Keratinocyte (primary cell): Measurements from ENCODE around the gene JMJD7. TPM values are rescaled to one million over a fixed set of nuclear protein-coding genes. Genes with fewer than 3 reads are reported as not detected.

Experiments used
- DNase-seq: peaks from one replicate; pipeline ENCODE4 v3.0.0-alpha.2; 2011; ENCODE audit warnings: low read depth, missing footprints, low spot score
- FAIRE-seq: peaks from 2 replicates; lab custom pipeline; 2011; peaks lifted over from hg19 to GRCh38; lab: Jason Lieb, UNC
- H2AFZ ChIP-seq: 2 replicates; pipeline ENCODE4 v1.6.0; 2012; ENCODE audit warnings: low read length, control low read depth, inconsistent platforms; ENCODE audit not compliant: control insufficient read depth
- H3K27ac ChIP-seq: 2 replicates; pipeline ENCODE4 v1.5.1; 2011; ENCODE audit warnings: low read length; ENCODE audit not compliant: control insufficient read depth, insufficient read depth
- H3K27me3 ChIP-seq: 3 replicates; pipeline ENCODE4 v1.6.0; 2011; ENCODE audit warnings: low read length; ENCODE audit not compliant: control insufficient read depth, insufficient read depth; ENCODE audit errors: extremely low read depth
- H3K36me3 ChIP-seq, 2 experiments: 2 replicates in 1 of 2; 3 replicates in 1 of 2; pipeline ENCODE4 v1.5.1; 2011; ENCODE audit warnings: low read length in 2 of 2, mild to moderate bottlenecking in 1 of 2; ENCODE audit not compliant: control insufficient read depth in 2 of 2, insufficient read depth in 2 of 2; ENCODE audit errors: extremely low read depth in 1 of 2
- H3K4me1 ChIP-seq: 3 replicates; pipeline ENCODE4 v1.5.1; 2011; ENCODE audit warnings: low read length; ENCODE audit not compliant: control insufficient read depth, insufficient read depth; ENCODE audit errors: extremely low read depth
- H3K4me2 ChIP-seq: 3 replicates; pipeline ENCODE4 v1.6.0; 2011; ENCODE audit warnings: low read depth, low read length; ENCODE audit not compliant: control insufficient read depth, insufficient read depth; ENCODE audit errors: extremely low read depth
- H3K4me3 ChIP-seq, 3 experiments: fragments of 200-600 bp in 1 of 3; sonication (generic) in 1 of 3; 2 replicates in 2 of 3; 3 replicates in 1 of 3; pipeline ENCODE4 v1.5.1; 2011 to 2016; ENCODE audit warnings: low read length in 3 of 3, mild to moderate bottlenecking in 3 of 3, control low read depth in 2 of 3, inconsistent platforms in 1 of 3, low read depth in 1 of 3, mixed read lengths in 1 of 3, mixed run types in 1 of 3, moderate library complexity in 1 of 3; ENCODE audit not compliant: control insufficient read depth in 2 of 3, insufficient read depth in 2 of 3; ENCODE audit errors: extremely low read depth in 1 of 3
- H3K79me2 ChIP-seq: 2 replicates; pipeline ENCODE4 v1.6.0; 2012; ENCODE audit warnings: low read length; ENCODE audit not compliant: control insufficient read depth, insufficient read depth
- H3K9ac ChIP-seq: 3 replicates; pipeline ENCODE4 v1.6.0; 2011; ENCODE audit warnings: low read length; ENCODE audit not compliant: control insufficient read depth, insufficient read depth; ENCODE audit errors: extremely low read depth
- H3K9me1 ChIP-seq: 3 replicates; pipeline ENCODE4 v1.6.0; 2011; ENCODE audit warnings: low read length; ENCODE audit not compliant: control insufficient read depth, insufficient read depth; ENCODE audit errors: extremely low read depth
- H3K9me3 ChIP-seq: 2 replicates; pipeline ENCODE4 v1.5.1; 2012; ENCODE audit warnings: low read depth, low read length; ENCODE audit not compliant: control insufficient read depth
- H4K20me1 ChIP-seq: 3 replicates; pipeline ENCODE4 v1.6.0; 2011; ENCODE audit warnings: low read length; ENCODE audit not compliant: control insufficient read depth, insufficient read depth; ENCODE audit errors: extremely low read depth
- EZH2 ChIP-seq: IDR thresholded peaks from one replicate; pipeline ENCODE4 v1.6.1; 2012; ENCODE audit warnings: inconsistent platforms, mild to moderate bottlenecking, low read length, moderate library complexity
- dilution Hi-C: fragments of 300-500 bp; cut with MboI; formaldehyde crosslinking; loops from one replicate; pipeline ENCODE4 v1.7.0; 2020; ENCODE audit warnings: low sequenced_read_pairs; ENCODE audit not compliant: extremely low pct_ligation_motif_present
- polyA plus RNA-seq, 5 experiments: library from polyadenylated mRNA; depleted of rRNA in 3 of 5; stranded (reverse) in 3 of 5; stranded (forward) in 1 of 5; unstranded in 1 of 5; fragments of >200 nt; gene quantifications; 1 replicate in 1 of 5; 2 replicates in 3 of 5; 3 replicates in 1 of 5; pipeline versions ENCODE4 v1.2.1 to v1.2.3, GENCODE V29; 2011 to 2012; ENCODE audit warnings: missing spikeins in 2 of 5, low read depth in 1 of 5, low replicate concordance in 1 of 5
- TF ChIP-seq, protein P1 (sequence below), 3 experiments: IDR thresholded peaks in 1 of 3; conservative IDR thresholded peaks in 1 of 3; optimal IDR thresholded peaks in 1 of 3; 2 replicates in 2 of 3; 3 replicates in 1 of 3; pipeline versions ENCODE3 to v1.5.1; 2011; ENCODE audit warnings: low read length in 3 of 3, mild to moderate bottlenecking in 3 of 3, moderate library complexity in 2 of 3, control low read depth in 1 of 3, inconsistent platforms in 1 of 3; ENCODE audit not compliant: insufficient read depth in 2 of 3; ENCODE audit errors: extremely low read depth in 1 of 3

The JMJD7 gene
- polyA plus RNA-seq, 1 donor (not counting 4 experiments of a cell fraction or from before 2014, with no cell fraction given), result 8.2 TPM

- DNase-seq, result no peak
- Histone ChIP-seq H3K4me1 (peaks cover 17% of the 10 kb centered on the region), H2AFZ (no peak overlapping the region), H3K9me1 (no peaks in the 10 kb centered on the region), H3K79me2 (no peaks in the 10 kb centered on the region), H3K4me2 (no peak overlapping the region), H3K36me3 (no peaks in the 10 kb centered on the region), H3K9ac (no peak overlapping the region), H3K27ac (no peak overlapping the region), H3K27me3 (peaks cover 16% of the 10 kb centered on the region), H4K20me1 (no peaks in the 10 kb centered on the region), H3K4me3 (no peak overlapping the region), H3K9me3 (no peaks in the 10 kb centered on the region)
- dilution Hi-C loops, result no loop called here
- FAIRE-seq, result no peak
- TF ChIP-seq, protein P1, sequence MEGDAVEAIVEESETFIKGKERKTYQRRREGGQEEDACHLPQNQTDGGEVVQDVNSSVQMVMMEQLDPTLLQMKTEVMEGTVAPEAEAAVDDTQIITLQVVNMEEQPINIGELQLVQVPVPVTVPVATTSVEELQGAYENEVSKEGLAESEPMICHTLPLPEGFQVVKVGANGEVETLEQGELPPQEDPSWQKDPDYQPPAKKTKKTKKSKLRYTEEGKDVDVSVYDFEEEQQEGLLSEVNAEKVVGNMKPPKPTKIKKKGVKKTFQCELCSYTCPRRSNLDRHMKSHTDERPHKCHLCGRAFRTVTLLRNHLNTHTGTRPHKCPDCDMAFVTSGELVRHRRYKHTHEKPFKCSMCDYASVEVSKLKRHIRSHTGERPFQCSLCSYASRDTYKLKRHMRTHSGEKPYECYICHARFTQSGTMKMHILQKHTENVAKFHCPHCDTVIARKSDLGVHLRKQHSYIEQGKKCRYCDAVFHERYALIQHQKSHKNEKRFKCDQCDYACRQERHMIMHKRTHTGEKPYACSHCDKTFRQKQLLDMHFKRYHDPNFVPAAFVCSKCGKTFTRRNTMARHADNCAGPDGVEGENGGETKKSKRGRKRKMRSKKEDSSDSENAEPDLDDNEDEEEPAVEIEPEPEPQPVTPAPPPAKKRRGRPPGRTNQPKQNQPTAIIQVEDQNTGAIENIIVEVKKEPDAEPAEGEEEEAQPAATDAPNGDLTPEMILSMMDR (optimal IDR thresholded peaks at IDR 0.05 in 1 of 3, IDR thresholded peaks at IDR 0.05 in 1 of 3, conservative IDR thresholded peaks at IDR 0.05 in 1 of 3; ENCODE audit: extremely low read depth in 1 of 3, insufficient read depth in 2 of 3, low read length in 3 of 3), result no peak
- no peak for TF ChIP-seq EZH2
Measured at GRCh38 chr15:41853831-41854230, 25.9 kb downstream of the JMJD7 start.

- H3K4me2 ChIP-seq, result no peak overlapping the region
- TF ChIP-seq, protein P1 (optimal IDR thresholded peaks at IDR 0.05 in 1 of 3, IDR thresholded peaks at IDR 0.05 in 1 of 3, conservative IDR thresholded peaks at IDR 0.05 in 1 of 3; ENCODE audit: extremely low read depth in 1 of 3, insufficient read depth in 2 of 3, low read length in 3 of 3), result no peak
- no peak for TF ChIP-seq EZH2
- no peak overlapping the region for H3K4me3 ChIP-seq
- DNase-seq, result no peak
- H4K20me1 ChIP-seq, result no peaks in the 10 kb centered on the region
- no peaks in the 10 kb centered on the region for H3K79me2 ChIP-seq
- no peak for FAIRE-seq
- H3K4me1 ChIP-seq, result peaks cover 10% of the 10 kb centered on the region
- no peak overlapping the region for H3K27ac ChIP-seq
- no peaks in the 10 kb centered on the region for H3K36me3 ChIP-seq
- no peaks in the 10 kb centered on the region for H3K9me3 ChIP-seq
- H3K27me3 ChIP-seq, result peaks cover 16% of the 10 kb centered on the region
- no peaks in the 10 kb centered on the region for H3K9me1 ChIP-seq
- H2AFZ ChIP-seq, result no peak overlapping the region
- dilution Hi-C loops, result no loop called here
- no peak overlapping the region for H3K9ac ChIP-seq
Measured at GRCh38 chr15:41854443-41854842, 26.6 kb downstream of the JMJD7 start.
